GM12878 (cell line): ENCODE results near the gene EYA4. TPM values are rescaled to one million over a fixed set of nuclear protein-coding genes. Genes with fewer than 3 reads are reported as not detected.

Source experiments
- ATAC-seq: fragments of 200-7000 bp; cut with Tn5 transposase; 3 replicates; pipeline ENCODE4 v1.9.1; 2020; ENCODE audit warnings: mild to moderate bottlenecking, moderate library complexity
- BruUV-seq: library from RNA; stranded (reverse); fragments of 400-500 nt; replicated peaks from 2 replicates; lab custom pipeline; 2021; lab: Mats Ljungman, UMichigan
- CTCF ChIA-PET: fragments of 300-600 bp; sonication (Branson Sonifier 250); formaldehyde crosslinking; extraction: SDS; loops from one replicate; lab custom pipeline; 2021; ENCODE audit warnings: inconsistent platforms; lab: Yijun Ruan, JAX
- POLR2A ChIA-PET: fragments of 350-600 bp; formaldehyde crosslinking; extraction: SDS; loops from one replicate; lab custom pipeline; 2021; ENCODE audit warnings: inconsistent platforms; lab: Charles Lee
- RAD21 ChIA-PET: fragments of 300-600 bp; sonication (Branson Sonifier 250); formaldehyde crosslinking; loops from one replicate; lab custom pipeline; 2023; ENCODE audit warnings: antibody characterized with exemption; ENCODE audit not compliant: unreplicated experiment; lab: Charles Lee
- SMC1A ChIA-PET: fragments of 300-600 bp; sonication (Branson Sonifier 250); formaldehyde crosslinking; loops from one replicate; lab custom pipeline; 2023; ENCODE audit not compliant: unreplicated experiment, uncharacterized antibody; lab: Charles Lee
- DNase-seq: peaks from one replicate; pipeline ENCODE4 v3.0.0-alpha.2; 2011; ENCODE audit warnings: low read depth, low spot score
- FAIRE-seq: peaks from 3 replicates; lab custom pipeline; 2011; peaks lifted over from hg19 to GRCh38; lab: Jason Lieb, UNC
- H2AFZ ChIP-seq: 2 replicates; pipeline ENCODE4 v1.6.0; 2011; ENCODE audit warnings: low read depth, low read length, control low read depth; ENCODE audit not compliant: control insufficient read depth
- H3K27ac ChIP-seq: 2 replicates; pipeline ENCODE4 v1.5.1; 2011; ENCODE audit warnings: control low read depth; ENCODE audit not compliant: control insufficient read depth, insufficient read depth
- H3K27me3 ChIP-seq, 2 experiments: replicated peaks in 1 of 2; 2 replicates each; pipeline versions ENCODE4 v1.6.0 to v1.6.1; 2011; ENCODE audit warnings: low read length in 1 of 2; ENCODE audit not compliant: control insufficient read depth in 2 of 2, insufficient read depth in 2 of 2
- H3K36me3 ChIP-seq, 2 experiments: 2 replicates each; pipeline ENCODE4 v1.5.1; 2011; ENCODE audit warnings: low read length in 1 of 2; ENCODE audit not compliant: control insufficient read depth in 2 of 2, insufficient read depth in 2 of 2
- H3K4me1 ChIP-seq: 2 replicates; pipeline ENCODE4 v1.6.1; 2011; ENCODE audit warnings: mild to moderate bottlenecking, low read length, moderate library complexity, mixed read lengths; ENCODE audit not compliant: control insufficient read depth, insufficient read depth
- H3K4me2 ChIP-seq: 2 replicates; pipeline ENCODE4 v1.6.0; 2011; ENCODE audit warnings: control low read depth; ENCODE audit not compliant: control insufficient read depth, insufficient read depth
- H3K4me3 ChIP-seq: fragments of 200-600 bp; sonication (generic); 2 replicates; pipeline ENCODE4 v1.5.1; 2016
- H3K79me2 ChIP-seq: 2 replicates; pipeline ENCODE4 v1.6.0; 2011; ENCODE audit warnings: low read length; ENCODE audit not compliant: control insufficient read depth, insufficient read depth
- H3K9ac ChIP-seq: 2 replicates; pipeline ENCODE4 v1.8.0; 2011; ENCODE audit warnings: low read length, control low read depth, mixed read lengths; ENCODE audit not compliant: control insufficient read depth, insufficient read depth
- H3K9me3 ChIP-seq: replicated peaks from 3 replicates; pipeline ENCODE4 v1.5.1; 2011; ENCODE audit warnings: mild to moderate bottlenecking, low read length; ENCODE audit not compliant: control insufficient read depth, insufficient read depth
- H4K20me1 ChIP-seq: 2 replicates; pipeline ENCODE4 v1.6.0; 2011; ENCODE audit not compliant: control insufficient read depth, insufficient read depth
- BHLHE40 ChIP-seq, 2 experiments: fragments of 450-650 bp in 1 of 2; IDR thresholded peaks; 2 replicates each; pipeline ENCODE4 v1.6.1; 2011 to 2017; ENCODE audit warnings: low read depth in 2 of 2, borderline replicate concordance in 1 of 2, improper control_type of control experiment in 1 of 2, low read length in 1 of 2, mild to moderate bottlenecking in 1 of 2
- BMI1 ChIP-seq: fragments of 450-650 bp; IDR thresholded peaks from 2 replicates; pipeline ENCODE4 v1.6.1; 2016; ENCODE audit warnings: mild to moderate bottlenecking, moderate library complexity, borderline replicate concordance
- CBFB ChIP-seq: IDR thresholded peaks from 2 replicates; pipeline ENCODE4 v1.6.1; 2016; ENCODE audit warnings: antibody characterized with exemption, low read depth
- CREB1 ChIP-seq: IDR thresholded peaks from 2 replicates; pipeline ENCODE4 v1.6.1; 2012; ENCODE audit warnings: low read depth, mild to moderate bottlenecking, inconsistent platforms
- CREM ChIP-seq: IDR thresholded peaks from 2 replicates; pipeline ENCODE4 v1.6.1; 2014; ENCODE audit warnings: antibody characterized with exemption, low read depth
- KAT2A ChIP-seq: conservative IDR thresholded peaks from 2 replicates; pipeline ENCODE4 v1.6.1; 2011; ENCODE audit warnings: low read depth, low read length; ENCODE audit not compliant: control insufficient read depth
- MTA2 ChIP-seq: fragments of 450-650 bp; IDR thresholded peaks from 2 replicates; pipeline ENCODE4 v1.6.1; 2016; ENCODE audit warnings: low read depth, mild to moderate bottlenecking, moderate library complexity
- MXI1 ChIP-seq: fragments of 150-350 bp; IDR thresholded peaks from 2 replicates; pipeline ENCODE4 v1.6.1; 2011; ENCODE audit warnings: low read depth, mild to moderate bottlenecking, inconsistent platforms, low read length, improper control_type of control experiment
- RFX5 ChIP-seq: IDR thresholded peaks from 2 replicates; pipeline ENCODE4 v1.6.1; 2011; ENCODE audit warnings: low read depth, low read length, improper control_type of control experiment
- SIX5 ChIP-seq: IDR thresholded peaks from 2 replicates; pipeline ENCODE4 v1.6.1; 2011; ENCODE audit warnings: mild to moderate bottlenecking, low read depth, low read length, moderate library complexity; ENCODE audit not compliant: severe bottlenecking
- SREBF1 ChIP-seq: IDR thresholded peaks from 2 replicates; pipeline ENCODE4 v1.6.1; 2012; ENCODE audit warnings: mild to moderate bottlenecking, low read length
- SREBF2 ChIP-seq: IDR thresholded peaks from 2 replicates; pipeline ENCODE4 v1.6.1; 2012; ENCODE audit warnings: mild to moderate bottlenecking, low read length
- SRF ChIP-seq, 2 experiments: IDR thresholded peaks; 2 replicates each; pipeline ENCODE4 v1.6.1; 2011; ENCODE audit warnings: low read depth in 2 of 2, low read length in 2 of 2, mild to moderate bottlenecking in 1 of 2, moderate library complexity in 1 of 2
- TBL1XR1 ChIP-seq: IDR thresholded peaks from 2 replicates; pipeline ENCODE4 v1.6.1; 2012; ENCODE audit warnings: low read depth, low read length, improper control_type of control experiment
- ZNF207 ChIP-seq: fragments of 450-650 bp; IDR thresholded peaks from 2 replicates; pipeline ENCODE4 v1.6.1; 2014; ENCODE audit warnings: antibody characterized with exemption, mild to moderate bottlenecking, borderline replicate concordance
- ZNF217 ChIP-seq: fragments of 450-650 bp; IDR thresholded peaks from 2 replicates; pipeline ENCODE4 v1.6.1; 2017; ENCODE audit warnings: antibody characterized with exemption, mild to moderate bottlenecking
- ZNF622 ChIP-seq: fragments of 450-650 bp; IDR thresholded peaks from 2 replicates; pipeline ENCODE4 v1.6.1; 2017; ENCODE audit warnings: mild to moderate bottlenecking, inconsistent platforms
- ZSCAN29 ChIP-seq: fragments of 450-650 bp; IDR thresholded peaks from 2 replicates; pipeline ENCODE4 v1.6.1; 2017; ENCODE audit warnings: mild to moderate bottlenecking, moderate library complexity
- WGBS: methylation state at CpG from one replicate; pipeline ENCODE4 v1.1.6; 2016; ENCODE audit warnings: low lambda C conversion rate; ENCODE audit not compliant: insufficient replicate concordance, insufficient coverage; ENCODE audit errors: missing lambda C conversion rate; 5-methylcytosine and 5-hydroxymethylcytosine counted together
- in situ Hi-C: fragments of 300-500 bp; cut with MboI; formaldehyde crosslinking; loops from 9 replicates; pipeline ENCODE4 v1.14.3; 2018; ENCODE audit warnings: mixed read lengths
- intact Hi-C: fragments of 100-400 bp; cut with micrococcal nuclease; formaldehyde crosslinking; loops from one replicate; pipeline ENCODE4 v1.14.2; 2022; ENCODE audit not compliant: unreplicated experiment
- polyA plus RNA-seq, 11 experiments: library from polyadenylated mRNA; depleted of rRNA in 4 of 11; unstranded in 6 of 11; stranded (reverse) in 5 of 11; fragments of >200 nt; fragmentation: Nextera tagmentation in 4 of 11; fragmentation: Illumina TruSeq in 1 of 11; extraction: Ambion mirVana in 4 of 11; extraction: Trizol in 1 of 11; gene quantifications; 1 replicate in 1 of 11; 2 replicates in 10 of 11; pipeline versions ENCODE4 v1.2.1 to v1.2.3, GENCODE V29; 2011 to 2016; ENCODE audit warnings: inconsistent platforms in 2 of 11, missing spikeins in 2 of 11, low read depth in 1 of 11
- total RNA-seq, 4 experiments: library from RNA; depleted of rRNA in 3 of 4; stranded (reverse); fragments of >200 nt in 3 of 4; fragmentation: Illumina TruSeq in 1 of 4; extraction: Trizol in 1 of 4; gene quantifications; 2 replicates each; pipeline versions ENCODE4 v1.2.1 to v1.2.3, GENCODE V29; 2013 to 2021
- TF ChIP-seq, protein P1 (sequence below): fragments of 450-650 bp; IDR thresholded peaks from 2 replicates; pipeline ENCODE4 v1.6.1; 2016; ENCODE audit warnings: mild to moderate bottlenecking

EYA4 gene
- total and polyA plus RNA-seq, 10 of the 15 experiments (the other 5 are each of a cell fraction or from before 2014, with no cell fraction given), result 0.02 TPM; not detected in 9

DNA sequence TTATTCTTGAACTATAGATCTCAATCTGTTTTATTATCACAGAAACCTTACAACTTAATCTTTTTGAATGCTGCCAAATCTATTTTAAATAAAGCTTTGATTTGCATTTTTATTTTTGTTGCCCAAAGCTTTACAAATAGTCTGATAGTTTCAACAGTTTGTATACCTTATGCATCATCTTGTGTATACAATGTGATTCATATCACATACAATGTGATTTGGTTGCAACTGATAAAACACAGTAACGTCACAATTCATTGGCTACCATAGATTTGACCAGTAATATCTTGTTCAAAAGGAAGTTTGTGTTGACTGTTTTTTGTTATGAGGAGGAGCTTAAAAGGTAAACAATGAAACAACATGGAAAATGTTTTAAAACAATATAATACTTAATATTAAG is 110.9 kb downstream of the EYA4 start:
- FAIRE-seq, result no peak
- BruUV-seq, result no TSS peak
- H3K27ac ChIP-seq, result no peak overlapping the region
- DNase-seq, result no peak
- H3K4me2 ChIP-seq, result no peak overlapping the region
- H3K4me1 ChIP-seq, result no peaks in the 10 kb centered on the region
- 0% methylated on average over 1 of the region's 1 CpG for WGBS
- intact Hi-C loops, result no loop called here
- H2AFZ ChIP-seq, result no peak overlapping the region
- no peaks in the 10 kb centered on the region; a peak in 1 of 4 replicates for H3K27me3 ChIP-seq
- in situ Hi-C loops, result no loop called here
- ChIA-PET RAD21 (no interaction called here), POLR2A (no interaction called here)
- no peak for ATAC-seq
- H3K36me3 ChIP-seq, result no peaks in the 10 kb centered on the region
- H3K9ac ChIP-seq, result no peak overlapping the region
- TF ChIP-seq CREM (no peak), TBL1XR1 (no peak), BMI1 (no peak), ZSCAN29 (no peak), SIX5 (no peak), BHLHE40 (IDR thresholded peaks at IDR 0.05; ENCODE audit: borderline replicate concordance in 1 of 2, low read depth in 2 of 2, low read length in 1 of 2) (no peak), RFX5 (no peak), SREBF1 (no peak), CREB1 (no peak), MXI1 (no peak), MTA2 (no peak), ZNF622 (no peak), SREBF2 (no peak), SRF (IDR thresholded peaks at IDR 0.05; ENCODE audit: low read depth in 2 of 2, low read length in 2 of 2) (no peak), KAT2A (no peak), CBFB (no peak), ZNF207 (no peak), ZNF217 (no peak)
- TF ChIP-seq, protein P1, sequence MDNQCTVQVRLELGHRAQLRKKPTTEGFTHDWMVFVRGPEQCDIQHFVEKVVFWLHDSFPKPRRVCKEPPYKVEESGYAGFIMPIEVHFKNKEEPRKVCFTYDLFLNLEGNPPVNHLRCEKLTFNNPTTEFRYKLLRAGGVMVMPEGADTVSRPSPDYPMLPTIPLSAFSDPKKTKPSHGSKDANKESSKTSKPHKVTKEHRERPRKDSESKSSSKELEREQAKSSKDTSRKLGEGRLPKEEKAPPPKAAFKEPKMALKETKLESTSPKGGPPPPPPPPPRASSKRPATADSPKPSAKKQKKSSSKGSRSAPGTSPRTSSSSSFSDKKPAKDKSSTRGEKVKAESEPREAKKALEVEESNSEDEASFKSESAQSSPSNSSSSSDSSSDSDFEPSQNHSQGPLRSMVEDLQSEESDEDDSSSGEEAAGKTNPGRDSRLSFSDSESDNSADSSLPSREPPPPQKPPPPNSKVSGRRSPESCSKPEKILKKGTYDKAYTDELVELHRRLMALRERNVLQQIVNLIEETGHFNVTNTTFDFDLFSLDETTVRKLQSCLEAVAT, result no peak
- TF ChIP-seq, all 136 proteins: peak for 0
- Histone ChIP-seq H3K9me3 (no peaks in the 10 kb centered on the region), H3K79me2 (no peaks in the 10 kb centered on the region), H4K20me1 (no peaks in the 10 kb centered on the region), H3K4me3 (no peak overlapping the region)
- ChIA-PET CTCF (interaction anchor here (0.7 kb wide), 1 partner anchor 28 kb away, joined by 3 read pairs; no protein-coding TSS in a partner anchor), SMC1A (interaction anchor here (0.6 kb wide), 1 partner anchor 103 kb away, joined by 3 read pairs; no protein-coding TSS in a partner anchor)
